GM23248 (cell line): ENCODE measurements around the gene TRIO. TPM values are rescaled to one million over a fixed set of nuclear protein-coding genes. Genes with fewer than 3 reads are reported as not detected.

ENCODE experiments used
- DNase-seq: peaks from one replicate; pipeline ENCODE4 v3.0.0-alpha.2; 2015
- H2AFZ ChIP-seq: fragments of 200-600 bp; sonication (generic); 2 replicates; pipeline ENCODE4 v1.6.1; 2016; ENCODE audit warnings: antibody characterized with exemption
- H3F3A ChIP-seq: fragments of 200-600 bp; sonication (generic); 2 replicates; pipeline ENCODE4 v1.6.1; 2016; ENCODE audit warnings: mild to moderate bottlenecking, antibody characterized with exemption, mixed run types; ENCODE audit not compliant: insufficient read depth
- H3K27ac ChIP-seq: fragments of 200-600 bp; sonication (generic); 2 replicates; pipeline ENCODE4 v1.5.1; 2016; ENCODE audit warnings: mild to moderate bottlenecking
- H3K27me3 ChIP-seq: fragments of 200-600 bp; sonication (generic); replicated peaks from 2 replicates; pipeline ENCODE4 v1.6.1; 2016; ENCODE audit warnings: mild to moderate bottlenecking; ENCODE audit not compliant: insufficient read depth
- H3K36me3 ChIP-seq: fragments of 200-600 bp; sonication (generic); 2 replicates; pipeline ENCODE4 v1.6.1; 2016; ENCODE audit warnings: low read depth, mild to moderate bottlenecking
- H3K4me1 ChIP-seq: fragments of 200-600 bp; sonication (generic); 2 replicates; pipeline ENCODE4 v1.6.1; 2016; ENCODE audit warnings: mild to moderate bottlenecking; ENCODE audit not compliant: insufficient read depth
- H3K4me2 ChIP-seq: fragments of 200-600 bp; sonication (generic); one replicate; pipeline ENCODE4 v1.6.1; 2016; ENCODE audit warnings: mild to moderate bottlenecking; ENCODE audit not compliant: unreplicated experiment
- H3K4me3 ChIP-seq: fragments of 200-600 bp; sonication (generic); 2 replicates; pipeline ENCODE4 v1.5.1; 2016; ENCODE audit warnings: mild to moderate bottlenecking
- H3K79me2 ChIP-seq: fragments of 200-600 bp; sonication (generic); 2 replicates; pipeline ENCODE4 v1.6.1; 2016; ENCODE audit warnings: mild to moderate bottlenecking; ENCODE audit not compliant: insufficient read depth
- H3K9ac ChIP-seq: fragments of 200-600 bp; sonication (generic); 2 replicates; pipeline ENCODE4 v1.6.1; 2016; ENCODE audit warnings: mild to moderate bottlenecking
- H3K9me2 ChIP-seq: fragments of 200-600 bp; sonication (generic); 2 replicates; pipeline ENCODE4 v1.6.1; 2016; ENCODE audit warnings: mixed run types, mild to moderate bottlenecking, moderate library complexity; ENCODE audit not compliant: insufficient read depth
- H3K9me3 ChIP-seq: fragments of 200-600 bp; sonication (generic); one replicate; pipeline ENCODE4 v1.6.1; 2017; ENCODE audit warnings: low read depth
- H4K20me1 ChIP-seq: fragments of 200-600 bp; sonication (generic); 2 replicates; pipeline ENCODE4 v1.6.0; 2016; ENCODE audit not compliant: insufficient read depth
- EZH2 ChIP-seq: fragments of 200-600 bp; sonication (generic); IDR thresholded peaks from 2 replicates; pipeline ENCODE4 v1.6.1; 2018; ENCODE audit warnings: antibody characterized with exemption, mild to moderate bottlenecking; ENCODE audit not compliant: insufficient read depth, poor library complexity, severe bottlenecking
- EZH2phosphoT487 ChIP-seq: fragments of 200-600 bp; sonication (generic); IDR thresholded peaks from 2 replicates; pipeline ENCODE4 v1.6.1; 2018; ENCODE audit warnings: antibody characterized with exemption, moderate library complexity, mild to moderate bottlenecking, low read depth; ENCODE audit not compliant: insufficient read depth
- whole genome bisulfite sequencing, 2 experiments: methylation state at CpG; one replicate each; pipeline ENCODE4 v1.1.6; 2015 to 2017; ENCODE audit warnings: low lambda C conversion rate in 2 of 2, low coverage in 1 of 2; ENCODE audit errors: missing lambda C conversion rate in 2 of 2; 5-methylcytosine and 5-hydroxymethylcytosine counted together
- in situ Hi-C: fragments of 300-500 bp; cut with MboI; formaldehyde crosslinking; loops from 2 replicates; pipeline ENCODE4 v1.15.0; 2020
- polyA plus RNA-seq: library from polyadenylated mRNA; unstranded; fragments of >200 nt; fragmentation: Nextera tagmentation; extraction: Ambion mirVana; gene quantifications from 2 replicates; pipeline ENCODE4 v1.2.1, GENCODE V29; 2016
- total RNA-seq: library from RNA; depleted of rRNA; stranded (reverse); fragments of >200 nt; shearing (Covaris generic); gene quantifications from 2 replicates; pipeline ENCODE4 v1.2.3, GENCODE V29; 2014

TRIO gene
- total and polyA plus RNA-seq, 2 experiments from 2014 or later, result 28.1 to 198 TPM

DNA sequence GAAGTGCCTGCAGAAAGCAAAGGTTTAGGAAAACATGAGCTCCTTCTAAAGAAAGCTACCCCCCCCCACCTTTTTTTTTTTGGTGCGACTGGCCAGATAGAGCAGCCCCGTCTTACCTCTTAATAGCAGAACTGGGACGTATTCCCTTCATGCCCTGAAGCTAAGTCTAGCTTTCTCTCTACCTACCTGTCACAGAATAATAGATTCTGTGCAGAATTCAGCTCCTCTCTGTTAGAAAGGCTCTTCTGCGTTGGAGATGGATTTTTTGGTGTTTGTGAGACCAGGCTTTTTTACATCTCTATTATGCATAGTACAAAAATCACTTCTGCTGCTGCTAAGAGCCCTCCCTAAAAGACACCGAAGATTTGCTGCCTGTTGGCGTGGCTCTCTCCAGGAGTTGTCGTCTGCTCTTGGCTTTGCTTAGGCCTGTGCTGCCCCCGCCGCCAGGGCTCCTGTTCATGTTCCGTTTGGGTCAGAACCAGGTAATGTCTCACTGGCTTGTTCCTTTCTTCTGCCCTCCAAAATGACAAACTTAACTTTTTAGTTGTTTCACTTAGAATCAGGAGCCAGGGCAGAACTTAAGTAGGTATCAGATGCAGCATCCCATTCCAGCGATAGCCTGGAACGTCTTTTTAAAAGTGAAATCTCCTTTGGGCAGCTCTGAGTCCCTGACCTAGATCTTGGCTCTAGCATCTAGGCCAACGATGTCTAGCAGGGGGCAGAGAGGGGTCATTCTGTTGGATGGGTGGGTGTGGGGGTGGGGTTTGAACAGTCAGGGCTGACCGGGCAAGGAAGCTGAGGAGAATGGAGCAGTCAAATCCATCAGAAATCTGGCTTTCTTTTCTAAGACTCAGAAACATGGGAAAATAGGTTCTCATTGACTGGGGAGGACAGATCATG is 2.5 kb downstream of the TRIO start:
- H3K4me1 ChIP-seq, result peaks cover 54% of the 10 kb centered on the region
- H3F3A ChIP-seq, result peaks cover 65% of the 10 kb centered on the region
- WGBS, 2 experiments, result 13 to 18% methylated on average over 14 of the region's 14 CpGs
- H3K27me3 ChIP-seq, result no peaks in the 10 kb centered on the region
- H3K9me2 ChIP-seq, result no peaks in the 10 kb centered on the region
- in situ Hi-C loops, result no loop called here
- DNase-seq, result peak; percentile 46
- TF ChIP-seq EZH2phosphoT487, result no peak
- no peak for TF ChIP-seq EZH2
- H4K20me1 ChIP-seq, result peaks cover 14% of the 10 kb centered on the region
- H3K9me3 ChIP-seq, result no peaks in the 10 kb centered on the region
- peak overlapping the region; percentile 79 for H3K27ac ChIP-seq
- H2AFZ ChIP-seq, result no peak overlapping the region
- H3K9ac ChIP-seq, result peak overlapping the region; percentile 93
- 0 out of 2 replicates have a peak, but pooled peaks cover 5% of the 10 kb centered on the region for H3K36me3 ChIP-seq
- peak overlapping the region; percentile 84 for H3K4me3 ChIP-seq
- peaks cover 80% of the 10 kb centered on the region for H3K79me2 ChIP-seq
- H3K4me2 ChIP-seq, result peak overlapping the region; percentile 98

DNA sequence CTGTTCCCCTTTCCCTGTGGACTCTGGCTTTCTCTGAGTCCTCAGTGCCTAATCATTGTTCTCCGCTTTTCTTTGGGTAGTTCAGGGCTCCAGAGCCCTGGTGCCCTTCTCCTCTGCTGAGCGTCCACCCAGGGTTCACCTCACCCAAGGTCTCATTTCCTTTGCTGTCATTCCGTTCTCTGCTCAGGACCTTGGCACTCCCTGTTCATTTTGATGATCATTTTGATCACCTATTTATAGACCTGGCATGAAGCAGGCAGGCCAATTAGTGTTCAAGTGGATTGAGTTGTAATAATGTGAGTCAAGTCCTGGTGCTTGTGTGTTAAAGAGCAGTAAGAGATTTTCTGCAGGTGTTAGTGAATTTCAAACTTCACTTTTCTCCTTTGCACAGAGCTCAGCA is 3.6 kb downstream of the TRIO start:
- H4K20me1 ChIP-seq, result peaks cover 22% of the 10 kb centered on the region

DNA sequence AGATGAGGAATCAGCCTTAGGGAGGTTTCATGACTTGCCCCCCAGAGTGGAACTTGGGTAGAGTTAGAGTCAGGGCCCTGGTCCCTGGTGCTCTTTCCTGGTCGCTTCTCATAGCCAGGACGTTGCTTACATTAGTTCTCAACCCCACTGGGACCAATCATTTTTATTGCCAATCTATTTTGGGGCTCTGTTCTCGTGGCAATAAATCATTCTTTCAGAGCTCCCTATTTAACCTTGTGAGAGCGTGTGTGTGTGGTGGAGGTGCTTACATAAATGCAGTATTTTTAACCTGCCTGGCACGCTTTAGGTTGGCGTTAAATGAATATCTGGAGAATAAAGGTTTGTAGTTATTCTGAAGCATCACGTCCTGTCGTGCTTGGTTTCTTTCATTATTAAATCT is 4.1 kb downstream of the TRIO start:
- no peak for DNase-seq
- H3K36me3 ChIP-seq, result 0 out of 2 replicates have a peak, but pooled peaks cover 5% of the 10 kb centered on the region
- TF ChIP-seq EZH2 (no peak), EZH2phosphoT487 (no peak)
- peak overlapping the region; percentile 79 for H3K27ac ChIP-seq
- no peaks in the 10 kb centered on the region for H3K27me3 ChIP-seq
- H2AFZ ChIP-seq, result no peak overlapping the region
- peak overlapping the region; percentile 84 for H3K4me3 ChIP-seq
- peaks cover 57% of the 10 kb centered on the region for H3K4me1 ChIP-seq
- no peaks in the 10 kb centered on the region for H3K9me2 ChIP-seq
- H4K20me1 ChIP-seq, result peaks cover 22% of the 10 kb centered on the region
- H3K9me3 ChIP-seq, result no peaks in the 10 kb centered on the region
- H3F3A ChIP-seq, result peaks cover 69% of the 10 kb centered on the region
- in situ Hi-C loops, result no loop called here
- peak overlapping the region; percentile 93 for H3K9ac ChIP-seq
- 53 to 54% methylated on average over 8 of the region's 8 CpGs for WGBS, 2 experiments
- peaks cover 89% of the 10 kb centered on the region for H3K79me2 ChIP-seq
- H3K4me2 ChIP-seq, result peak overlapping the region; percentile 98

More for the DNA sequence above, 3.6 kb downstream of the TRIO start:
- Histone ChIP-seq H2AFZ (no peak overlapping the region), H3K9me2 (no peaks in the 10 kb centered on the region), H3K79me2 (peaks cover 89% of the 10 kb centered on the region), H3K4me3 (peak overlapping the region; percentile 84), H3K36me3 (0 out of 2 replicates have a peak, but pooled peaks cover 5% of the 10 kb centered on the region), H3F3A (peaks cover 67% of the 10 kb centered on the region), H3K9ac (peak overlapping the region; percentile 93), H3K27me3 (no peaks in the 10 kb centered on the region), H3K9me3 (no peaks in the 10 kb centered on the region), H3K27ac (peak overlapping the region; percentile 79), H3K4me1 (peaks cover 56% of the 10 kb centered on the region), H3K4me2 (peak overlapping the region; percentile 98)
- in situ Hi-C loops, result no loop called here
- 34 to 40% methylated on average over 3 of the region's 3 CpGs for WGBS, 2 experiments
- TF ChIP-seq EZH2 (no peak), EZH2phosphoT487 (no peak)
- DNase-seq, result peak; percentile 34

- TF ChIP-seq EZH2phosphoT487, result no peak
- TF ChIP-seq EZH2, result no peak
- Histone ChIP-seq H3K4me1 (peaks cover 70% of the 10 kb centered on the region), H3K9ac (peak overlapping the region; percentile 93), H4K20me1 (peaks cover 22% of the 10 kb centered on the region), H3F3A (peaks cover 82% of the 10 kb centered on the region), H3K27ac (peak overlapping the region; percentile 79; the same call in 1 of the 2 replicates), H3K36me3 (0 out of 2 replicates have a peak, but pooled peaks cover 9% of the 10 kb centered on the region), H3K4me2 (peak overlapping the region; percentile 98), H3K27me3 (no peaks in the 10 kb centered on the region), H3K79me2 (peaks cover 97% of the 10 kb centered on the region), H3K4me3 (peak overlapping the region; percentile 84), H3K9me3 (no peaks in the 10 kb centered on the region), H3K9me2 (no peaks in the 10 kb centered on the region), H2AFZ (no peak overlapping the region)
- WGBS, 2 experiments, result 92 to 94% methylated on average over 5 of the region's 5 CpGs
- no peak for DNase-seq
- in situ Hi-C loops, result no loop called here
These were observed 5.3 kb downstream of the TRIO start for GRCh38 chr5:14148483-14148882.
